ENCODE data around the gene HSPA1A.
"Not testable (repeated sequence)": the region's sequence is repeated elsewhere in the genome, so short reads cannot be mapped to it uniquely, and the experiment has no call there.

The HSPA1A gene

GRCh38 chr6:31813465-31813849 lies 1.9 kb upstream of the HSPA1A start:
- DNase-seq = no peak

DNA sequence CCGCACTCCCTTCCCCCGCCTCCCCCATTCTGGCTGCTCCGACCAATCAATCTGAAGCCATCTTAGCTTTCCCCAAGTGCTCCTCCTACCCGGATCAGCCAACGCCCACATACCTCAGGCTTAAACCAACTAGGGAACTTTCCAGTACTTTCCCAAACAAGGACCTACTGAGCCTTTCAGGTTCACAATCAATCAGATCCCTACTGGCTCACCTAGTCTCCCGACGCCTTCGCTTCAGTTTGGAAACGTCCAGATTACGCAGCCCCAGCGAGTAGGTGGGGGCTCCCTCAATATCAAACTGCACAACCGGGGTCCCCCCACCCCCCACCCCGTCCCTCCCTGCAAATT lies 692 bp upstream of the HSPA1A start:
- DNase-seq = peak; percentile 99

GRCh38 chr6:31817133-31817928 lies 2.0 kb downstream of the HSPA1A start:
- DNase-seq = not testable (repeated sequence)

DNA sequence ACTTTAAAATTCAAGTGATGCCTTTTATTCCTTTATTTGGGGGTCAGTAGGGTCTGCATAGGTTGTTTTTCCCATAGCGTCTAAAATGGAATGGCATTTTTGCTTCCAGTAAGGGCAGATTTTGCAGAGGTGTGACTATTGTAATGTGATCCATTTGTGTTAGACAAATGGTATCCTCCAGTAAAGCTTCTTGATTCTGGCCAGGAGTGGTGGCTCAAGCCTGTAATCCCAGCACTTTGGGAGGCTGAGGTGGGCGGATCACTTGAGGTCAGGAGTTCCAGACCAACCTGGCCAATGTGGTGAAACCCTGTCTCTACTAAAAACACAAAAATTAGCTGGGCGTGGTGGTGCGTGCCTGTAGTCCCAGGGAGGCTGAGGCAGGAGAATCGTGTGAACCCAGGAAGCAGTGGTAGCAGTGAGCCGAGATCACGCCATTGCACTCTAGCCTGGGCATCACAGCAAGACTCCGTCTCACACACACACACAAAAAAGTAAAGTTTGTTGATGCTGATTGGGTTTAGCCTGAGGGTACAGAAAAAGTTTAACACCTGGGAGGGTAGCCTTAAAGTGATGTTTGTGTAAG lies 2.7 kb downstream of the HSPA1A start:
- peak; percentile 41 for DNase-seq

- no peak for DNase-seq
Observed at GRCh38 chr6:31819871-31820299, 4.5 kb downstream of the HSPA1A start.

GRCh38 chr6:31820399-31820798 lies 5.1 kb downstream of the HSPA1A start:
- not testable (repeated sequence) for DNase-seq

GRCh38 chr6:31821301-31822035 lies 6.1 kb downstream of the HSPA1A start:
- peak; percentile 79 for DNase-seq

DNA sequence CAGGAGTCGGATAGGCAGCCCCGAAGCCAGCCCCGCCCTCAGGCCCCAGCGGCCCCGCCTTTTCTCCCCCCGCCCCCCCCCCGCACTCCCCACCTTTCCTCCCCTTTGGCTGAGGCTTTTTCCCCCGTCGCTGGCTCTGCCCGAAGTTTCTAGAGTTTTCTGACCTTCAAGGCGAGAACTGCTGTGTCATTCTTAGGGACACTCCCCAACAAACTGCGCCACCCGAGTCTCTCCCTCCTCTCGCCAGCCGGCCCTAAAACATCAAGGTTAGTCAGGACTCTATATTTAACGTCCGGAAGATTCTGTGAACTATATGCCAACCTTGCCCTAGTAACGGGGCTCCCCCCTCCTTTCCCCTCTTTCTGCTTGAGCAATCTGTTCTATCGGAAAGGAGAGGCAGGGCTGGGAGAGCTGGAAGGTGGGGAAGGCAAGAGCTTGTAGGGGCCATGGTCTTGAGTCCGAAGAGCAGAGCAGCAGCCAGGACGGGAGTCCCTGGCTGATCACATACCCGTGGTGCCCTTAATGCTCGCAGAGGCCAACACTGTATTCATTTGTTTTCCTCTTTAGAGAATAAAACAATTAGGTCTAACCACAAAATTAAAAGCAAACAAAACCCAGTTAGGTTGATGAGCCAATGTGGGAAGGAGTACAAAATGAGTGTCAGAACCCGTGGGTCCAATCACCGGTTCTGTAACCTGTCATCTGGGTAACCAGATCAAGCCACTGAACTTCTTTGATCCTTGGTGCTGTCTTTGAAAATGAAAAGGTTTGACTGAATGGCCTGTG lies 6.9 kb downstream of the HSPA1A start:
- DNase-seq = peak; percentile 72

- not testable (repeated sequence) for DNase-seq
Observed at GRCh38 chr6:31823592-31824196, 8.4 kb downstream of the HSPA1A start.

GRCh38 chr6:31825553-31825952 lies 10.2 kb downstream of the HSPA1A start:
- no peak for DNase-seq

- DNase-seq = peak; percentile 83
Observed at GRCh38 chr6:31826793-31827285, 11.5 kb downstream of the HSPA1A start.

DNA sequence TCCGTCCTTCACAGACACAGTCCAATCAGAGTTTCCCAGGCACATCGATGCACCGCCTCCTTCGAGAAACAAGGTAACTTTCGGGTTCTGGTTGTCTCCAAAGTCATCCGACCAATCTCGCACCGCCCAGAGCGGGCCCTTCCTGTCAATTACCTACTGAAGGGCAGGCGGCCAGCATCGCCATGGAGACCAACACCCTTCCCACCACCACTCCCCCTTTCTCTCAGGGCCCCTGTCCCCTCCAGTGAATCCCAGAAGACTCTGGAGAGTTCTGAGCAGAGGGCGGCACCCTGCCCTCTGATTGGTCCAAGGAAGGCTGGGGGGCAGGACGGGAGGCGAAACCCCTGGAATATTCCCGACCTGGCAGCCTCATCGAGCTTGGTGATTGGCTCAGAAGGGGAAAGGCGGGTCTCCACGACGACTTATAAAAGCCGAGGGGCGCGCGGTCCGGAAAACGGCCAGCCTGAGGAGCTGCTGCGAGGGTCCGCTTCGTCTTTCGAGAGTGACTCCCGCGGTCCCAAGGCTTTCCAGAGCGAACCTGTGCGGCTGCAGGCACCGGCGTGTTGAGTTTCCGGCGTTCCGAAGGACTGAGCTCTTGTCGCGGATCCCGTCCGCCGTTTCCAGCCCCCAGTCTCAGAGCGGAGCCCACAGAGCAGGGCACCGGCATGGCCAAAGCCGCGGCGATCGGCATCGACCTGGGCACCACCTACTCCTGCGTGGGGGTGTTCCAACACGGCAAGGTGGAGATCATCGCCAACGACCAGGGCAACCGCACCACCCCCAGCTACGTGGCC lies 12.1 kb downstream of the HSPA1A start, which contains the start of gene HSPA1B:
TSS of gene HSPA1B (plus strand) at position 453 of the 794 bp plus-strand sequence. CDS start at position 666, 213 bp downstream.
- peak; percentile 100 for DNase-seq

- peak; percentile 64 for DNase-seq
Observed at GRCh38 chr6:31829633-31830283, 14.4 kb downstream of the HSPA1A start.

GRCh38 chr6:31830886-31831335 lies 15.6 kb downstream of the HSPA1A start:
- DNase-seq = no peak

DNA sequence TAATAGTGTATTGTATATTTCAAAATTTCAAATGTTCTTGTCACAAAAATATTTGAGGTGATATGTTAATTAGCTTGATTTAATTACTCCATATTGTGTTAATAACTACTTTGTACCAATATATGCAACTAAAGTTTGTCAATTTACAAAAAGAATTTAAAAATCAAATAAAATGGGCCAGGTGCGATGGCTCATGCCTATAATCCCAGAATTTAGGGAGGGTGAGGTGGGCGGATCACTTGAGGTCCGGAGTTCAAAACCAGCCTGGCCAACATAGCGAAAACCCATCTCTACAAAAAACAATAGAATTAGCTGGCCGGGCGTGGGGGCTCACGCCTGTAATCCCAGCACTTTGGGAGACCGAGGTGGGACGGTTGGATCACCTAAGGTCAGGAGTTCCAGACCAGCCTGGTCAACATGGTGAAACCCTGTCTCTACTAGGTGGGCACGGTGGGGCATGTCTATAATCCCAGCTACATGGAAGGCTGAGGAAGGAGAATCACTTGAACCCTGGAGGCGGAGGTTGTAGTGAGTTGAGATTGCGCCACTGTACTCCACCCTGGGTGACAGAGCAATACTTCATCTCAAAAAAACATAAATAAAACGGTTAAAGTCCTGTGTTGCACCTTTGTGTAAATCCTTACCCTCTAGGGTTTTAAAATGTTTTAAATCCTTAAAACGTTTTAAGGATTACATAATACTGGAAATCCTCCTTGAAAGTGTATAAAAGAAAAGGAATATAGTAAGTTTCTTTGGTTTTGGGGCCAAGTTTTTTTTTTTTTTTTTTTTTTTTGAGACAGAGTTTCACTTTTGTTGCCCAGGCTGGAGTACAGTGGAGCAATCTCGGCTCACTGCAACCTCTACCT lies 16.2 kb downstream of the HSPA1A start:
- no peak for DNase-seq

GRCh38 chr6:31834367-31835250 lies 19.3 kb downstream of the HSPA1A start:
- peak; percentile 97 for DNase-seq

GRCh38 chr6:31836047-31836473 lies 20.7 kb downstream of the HSPA1A start:
- no peak for DNase-seq

All from NCI-H82 (cell line).